GM04503 (cell line): Measurements from ENCODE around the gene CLDN7.

Experiments
- DNase-seq: peaks from one replicate; pipeline ENCODE4 v3.0.0-alpha.2; 2012; ENCODE audit warnings: low read depth

The CLDN7 gene

DNA sequence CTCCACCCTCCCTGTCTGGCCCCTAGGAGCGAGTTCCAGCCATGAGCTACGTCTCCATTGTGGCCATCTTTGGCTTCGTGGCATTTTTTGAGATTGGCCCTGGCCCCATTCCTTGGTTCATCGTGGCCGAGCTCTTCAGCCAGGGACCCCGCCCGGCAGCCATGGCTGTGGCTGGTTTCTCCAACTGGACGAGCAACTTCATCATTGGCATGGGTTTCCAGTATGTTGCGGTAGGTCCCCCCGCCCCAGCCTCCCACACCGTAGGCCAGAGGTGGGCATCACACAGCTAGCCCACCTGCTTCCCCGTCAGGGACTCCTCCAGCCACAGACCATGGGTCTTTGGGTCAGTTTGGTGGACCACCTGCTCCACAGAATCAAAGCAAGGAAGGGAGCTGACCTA lies 23.4 kb upstream of the CLDN7 start:
- no peak for DNase-seq

DNA sequence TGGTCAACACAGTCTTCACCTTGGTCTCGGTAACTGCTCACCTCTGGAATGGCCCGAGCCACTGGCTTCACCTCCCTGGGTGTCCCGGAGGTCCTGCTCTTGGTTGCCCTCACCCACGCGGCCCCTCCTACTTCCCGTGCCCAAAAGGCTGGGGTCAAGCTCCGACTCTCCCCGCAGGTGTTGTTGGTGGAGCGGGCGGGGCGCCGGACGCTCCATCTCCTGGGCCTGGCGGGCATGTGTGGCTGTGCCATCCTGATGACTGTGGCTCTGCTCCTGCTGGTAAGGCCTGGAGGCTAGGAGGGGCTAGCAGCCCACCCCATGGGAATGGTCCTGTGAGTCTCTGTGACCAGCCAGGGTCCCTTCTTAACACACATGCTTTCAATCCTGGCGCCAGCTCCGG lies 22.6 kb upstream of the CLDN7 start:
- no peak for DNase-seq

- no peak for DNase-seq
Measured at GRCh38 chr17:7283471-7284216, 21.4 kb upstream of the CLDN7 start.

DNA sequence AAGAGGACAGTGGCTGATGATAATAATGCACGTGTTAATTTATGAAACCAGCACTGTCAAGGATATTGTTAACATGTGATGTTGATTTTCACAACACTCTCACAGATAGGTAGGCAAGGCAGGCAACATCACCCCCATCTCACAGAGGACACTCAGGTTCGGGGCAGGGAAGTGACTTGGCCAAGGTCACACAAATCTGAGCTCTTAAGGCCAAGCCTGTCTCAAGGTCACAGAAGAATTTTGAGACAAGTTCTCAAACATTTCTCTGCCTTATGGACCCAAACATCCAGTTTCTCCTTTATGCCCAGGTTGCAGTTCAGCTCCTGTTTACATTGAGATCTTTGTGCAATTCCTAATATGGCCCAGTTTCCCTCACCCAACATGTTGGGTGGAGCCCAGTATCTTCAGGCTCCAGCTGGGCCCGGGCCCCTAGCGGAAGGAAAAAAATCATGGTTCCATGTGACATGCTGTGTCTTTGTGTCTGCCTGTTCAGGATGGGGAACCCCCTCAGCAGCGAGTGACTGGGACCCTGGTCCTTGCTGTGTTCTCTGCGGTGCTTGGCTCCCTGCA lies 20.6 kb upstream of the CLDN7 start:
- DNase-seq = no peak

GRCh38 chr17:7281953-7282751 lies 19.9 kb upstream of the CLDN7 start:
- no peak for DNase-seq

DNA sequence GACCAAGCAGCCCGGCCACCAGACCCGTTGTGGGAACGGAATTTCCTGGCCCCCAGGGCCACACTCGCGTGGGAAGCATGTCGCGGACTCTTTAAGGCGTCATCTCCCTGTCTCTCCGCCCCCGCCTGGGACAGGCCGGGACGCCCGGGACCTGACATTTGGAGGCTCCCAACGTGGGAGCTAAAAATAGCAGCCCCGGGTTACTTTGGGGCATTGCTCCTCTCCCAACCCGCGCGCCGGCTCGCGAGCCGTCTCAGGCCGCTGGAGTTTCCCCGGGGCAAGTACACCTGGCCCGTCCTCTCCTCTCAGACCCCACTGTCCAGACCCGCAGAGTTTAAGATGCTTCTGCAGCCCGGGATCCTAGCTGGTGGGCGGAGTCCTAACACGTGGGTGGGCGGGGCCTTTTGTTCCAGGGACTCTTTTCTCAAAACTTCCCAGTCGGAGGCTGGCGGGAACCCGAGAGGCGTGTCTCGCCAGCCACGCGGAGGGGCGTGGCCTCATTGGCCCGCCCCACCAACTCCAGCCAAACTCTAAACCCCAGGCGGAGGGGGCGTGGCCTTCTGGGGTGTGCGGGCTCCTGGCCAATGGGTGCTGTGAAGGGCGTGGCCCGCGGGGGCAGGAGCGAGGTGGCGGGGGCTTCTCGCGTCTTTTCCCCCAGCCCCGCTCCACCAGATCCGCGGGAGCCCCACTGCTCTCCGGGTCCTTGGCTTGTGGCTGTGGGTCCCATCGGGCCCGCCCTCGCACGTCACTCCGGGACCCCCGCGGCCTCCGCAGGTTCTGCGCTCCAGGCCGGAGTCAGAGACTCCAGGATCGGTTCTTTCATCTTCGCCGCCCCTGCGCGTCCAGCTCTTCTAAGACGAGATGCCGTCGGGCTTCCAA lies 19.0 kb upstream of the CLDN7 start, which contains the start of gene SLC2A4:
Gene SLC2A4, plus strand, starts transcription at position 645 of the 879 bp plus-strand sequence. Its CDS starts 217 bp downstream, at position 862.
- DNase-seq = peak; percentile 44

DNA sequence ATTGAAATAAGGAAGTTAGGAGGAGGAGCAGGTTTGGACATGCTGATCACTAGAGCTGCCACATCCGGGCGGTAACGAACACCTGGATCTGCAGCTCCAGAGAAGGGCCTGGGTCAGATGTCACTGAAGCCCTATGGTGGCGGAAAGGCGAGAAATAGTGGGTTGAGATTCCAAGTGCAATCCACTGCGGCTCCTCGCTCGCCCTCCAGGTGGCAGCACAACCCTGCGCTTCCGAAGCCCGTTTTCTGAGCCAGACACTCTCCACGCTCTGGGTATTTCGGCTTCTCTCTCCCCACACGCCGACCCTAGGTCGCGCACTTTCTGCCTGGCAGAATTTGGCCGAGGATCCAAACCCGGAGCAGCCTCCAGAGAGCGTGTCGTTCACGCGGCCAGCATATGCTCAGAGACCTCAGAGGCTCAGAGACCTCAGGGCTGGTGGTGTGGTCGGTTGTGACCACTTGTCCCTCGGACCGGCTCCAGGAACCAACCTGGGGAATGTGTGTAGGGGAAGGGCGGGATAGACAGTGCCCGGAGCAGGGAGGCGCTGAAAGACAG lies 18.3 kb upstream of the CLDN7 start:
- DNase-seq = no peak

- no peak for DNase-seq
Measured at GRCh38 chr17:7279448-7279847, 17.2 kb upstream of the CLDN7 start.

DNA sequence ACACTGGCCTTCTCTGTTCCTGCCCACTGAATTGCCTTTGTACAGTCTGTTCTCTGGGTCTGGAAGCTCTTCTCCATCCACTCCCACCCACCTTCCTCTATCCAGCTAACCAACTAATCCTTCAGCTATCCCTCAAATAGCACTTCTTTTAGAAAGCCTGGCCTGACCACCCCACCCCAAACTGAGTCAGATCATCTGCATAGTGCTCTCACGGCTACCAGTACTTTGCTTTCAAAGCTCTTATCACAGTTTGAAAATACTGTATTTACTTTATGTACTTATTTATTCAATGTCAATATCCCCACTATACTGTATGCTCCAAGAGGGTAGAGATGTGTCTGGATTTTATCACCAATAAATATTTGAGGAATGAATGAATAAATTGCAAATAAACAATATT lies 4.5 kb upstream of the CLDN7 start:
- no peak for DNase-seq

DNA sequence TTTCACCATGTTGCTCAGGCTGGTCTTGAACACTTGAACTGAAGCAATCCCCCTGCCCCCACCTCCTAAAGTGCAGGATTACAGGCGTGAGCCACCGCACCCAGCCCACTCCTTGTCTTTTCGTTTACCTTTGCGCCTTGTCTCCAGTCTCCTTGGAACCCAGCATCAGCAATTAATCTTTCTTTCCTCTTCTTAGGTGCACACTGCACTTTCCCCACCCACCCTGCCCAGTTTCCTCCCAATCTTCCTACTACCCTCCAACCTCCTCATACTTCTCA lies 1.5 kb upstream of the CLDN7 start:
- no peak for DNase-seq

- no peak for DNase-seq
Measured at GRCh38 chr17:7262935-7263800, 890 bp upstream of the CLDN7 start.

DNA sequence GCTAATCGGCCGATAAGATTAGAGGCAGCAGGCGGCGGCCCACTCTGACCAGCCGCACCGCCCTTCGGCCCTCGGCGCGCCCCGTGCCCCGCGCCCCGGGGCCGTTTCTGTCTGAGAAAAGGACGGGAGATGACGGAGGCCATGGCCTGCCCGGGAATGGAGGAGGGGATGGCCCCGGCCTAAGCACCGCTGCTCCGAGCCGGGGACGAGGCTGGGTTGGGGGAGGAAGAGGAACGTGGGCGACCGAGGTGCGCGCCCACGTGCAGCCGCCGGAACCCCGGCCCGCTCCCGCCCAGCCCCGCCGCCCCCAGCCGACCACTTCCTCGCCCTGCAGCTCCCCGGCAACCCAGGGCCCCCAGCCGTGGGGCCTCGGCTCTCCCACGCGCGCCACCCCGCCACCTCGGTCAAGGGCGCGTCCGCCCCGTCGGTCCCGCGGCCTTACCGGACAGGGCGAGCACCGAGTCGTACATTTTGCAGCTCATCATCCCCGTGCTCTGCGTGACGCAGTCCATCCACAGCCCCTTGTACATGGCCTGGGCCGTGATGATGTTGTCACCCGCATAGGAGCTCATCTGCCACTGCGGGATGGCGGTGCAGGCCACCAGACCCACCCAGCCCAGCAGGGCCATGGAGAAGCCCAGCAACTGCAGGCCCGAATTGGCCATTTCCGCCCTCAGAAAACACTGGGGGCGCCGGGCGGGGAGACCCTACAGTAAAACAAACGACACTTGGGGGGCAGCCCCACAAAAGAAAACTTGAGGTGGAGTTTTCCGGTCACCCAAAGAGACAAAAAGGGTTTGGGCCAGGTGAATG lies 693 bp downstream of the CLDN7 start:
- no peak for DNase-seq

- DNase-seq = no peak
Measured at GRCh38 chr17:7260651-7261378, 1.5 kb downstream of the CLDN7 start.

DNA sequence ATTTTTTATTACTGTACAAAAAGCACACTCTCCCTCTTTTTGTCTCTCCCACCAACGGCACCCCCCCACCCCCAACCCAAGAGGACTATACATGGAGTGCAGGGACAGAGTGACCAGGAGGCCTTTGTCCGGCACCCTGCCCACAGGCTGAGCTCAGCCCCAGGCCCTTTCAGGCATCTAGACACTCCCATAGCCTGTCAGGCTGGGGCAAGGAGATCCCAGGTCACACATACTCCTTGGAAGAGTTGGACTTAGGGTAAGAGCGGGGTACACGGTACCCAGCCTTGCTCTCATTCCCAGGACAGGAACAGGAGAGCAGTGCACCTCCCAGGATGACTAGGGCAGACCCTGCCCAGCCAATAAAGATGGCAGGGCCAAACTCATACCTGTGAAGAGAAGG lies 2.1 kb downstream of the CLDN7 start:
- no peak for DNase-seq

DNA sequence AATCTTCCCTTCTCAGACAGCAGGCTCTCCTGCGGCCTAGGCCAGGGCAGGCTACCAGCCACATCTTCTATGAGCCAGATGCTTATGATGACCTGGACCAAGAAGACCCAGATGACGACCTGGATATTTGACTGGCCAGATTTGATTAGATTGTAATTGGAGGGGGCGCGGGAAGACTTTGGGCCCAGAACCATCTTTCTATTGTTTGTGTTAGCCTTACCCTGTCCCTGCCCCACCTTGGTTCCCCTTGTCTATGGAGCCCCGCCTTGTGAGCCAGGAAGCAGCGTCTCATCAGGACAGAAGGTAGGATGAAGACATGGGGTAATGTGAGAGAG lies 2.8 kb downstream of the CLDN7 start:
- no peak for DNase-seq

DNA sequence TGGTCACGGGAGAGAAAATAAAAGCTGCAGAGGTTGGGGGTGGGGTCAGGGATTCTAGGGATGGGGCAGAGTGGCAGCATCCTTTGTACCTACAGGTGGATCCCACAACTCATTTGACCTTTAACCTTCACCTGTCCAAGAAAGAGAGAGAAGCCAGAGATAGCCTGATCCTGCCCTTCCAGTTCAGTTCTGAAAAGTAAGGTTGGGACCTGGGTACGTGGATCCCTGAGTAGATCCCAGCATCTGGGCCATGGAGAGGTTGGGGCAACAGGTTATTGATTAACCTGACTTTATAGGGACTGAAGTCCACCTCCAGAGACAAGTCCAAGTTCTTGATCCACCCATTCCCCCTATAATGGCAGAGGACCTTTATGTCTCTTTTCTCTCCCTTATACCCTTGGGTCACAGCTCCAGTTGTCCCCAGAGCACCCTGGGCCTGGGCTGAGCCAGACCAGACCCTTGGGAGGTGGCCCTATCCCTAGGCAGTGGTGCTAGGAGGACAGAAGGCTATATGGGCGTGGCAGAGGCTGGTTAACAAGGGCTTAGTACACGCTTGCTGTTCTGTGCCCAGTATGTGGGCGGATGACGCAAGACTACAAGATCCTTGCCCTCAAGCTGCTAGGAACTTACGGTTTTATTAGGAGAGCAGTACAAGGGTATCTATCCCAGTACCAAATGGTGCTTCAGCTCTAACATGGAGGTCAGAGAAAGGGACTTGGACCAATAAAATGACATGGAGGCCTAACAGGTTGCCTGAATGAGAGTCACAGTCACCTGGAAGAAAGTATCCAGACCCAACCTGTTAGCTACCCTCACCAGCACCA lies 3.3 kb downstream of the CLDN7 start:
- no peak for DNase-seq

GRCh38 chr17:7256766-7257456 lies 5.4 kb downstream of the CLDN7 start:
- DNase-seq = no peak

DNA sequence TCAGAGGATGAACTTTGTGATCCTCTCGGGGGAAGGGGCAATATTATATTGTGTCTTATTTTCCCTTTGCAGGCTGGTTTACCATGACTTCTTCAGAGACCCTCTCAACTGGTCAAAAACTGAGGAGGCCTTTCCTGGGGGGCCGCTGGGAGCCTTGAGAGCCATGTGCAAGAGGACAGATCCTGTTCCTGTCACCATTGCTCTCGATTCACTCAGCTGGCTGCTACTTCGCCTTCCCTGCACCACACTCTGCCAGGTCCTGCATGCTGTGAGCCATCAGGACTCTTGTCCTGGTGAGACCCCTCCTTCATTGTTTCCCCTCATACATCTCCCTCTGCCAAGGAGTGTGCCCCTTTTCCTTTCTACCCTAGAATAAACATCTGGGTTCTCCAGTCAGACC lies 7.8 kb downstream of the CLDN7 start:
- no peak for DNase-seq
